HG02840 (cell line): ENCODE measurements around the gene UBE2F.
"Not testable (repeated sequence)": the region's sequence is repeated elsewhere in the genome, so short reads cannot be mapped to it uniquely, and the experiment has no call there.

Experiments
- ATAC-seq: cut with Tn5 transposase; IDR thresholded peaks from one replicate; pipeline ENCODE4 v1.9.1; 2021; ENCODE audit warnings: mild to moderate bottlenecking, moderate library complexity, moderate number of reproducible peaks; ENCODE audit not compliant: unreplicated experiment, low FRiP score

The UBE2F gene

GRCh38 chr2:238042090-238042489, 75.3 kb downstream of the UBE2F start:
- ATAC-seq = no peak

- no peak for ATAC-seq
Observed at GRCh38 chr2:238042849-238043584, 76.2 kb downstream of the UBE2F start.

GRCh38 chr2:238043851-238044250, 77.0 kb downstream of the UBE2F start:
- ATAC-seq = no peak

GRCh38 chr2:238045575-238045974, 78.8 kb downstream of the UBE2F start:
- ATAC-seq = no peak

GRCh38 chr2:238046725-238047270, 80.0 kb downstream of the UBE2F start:
- no peak for ATAC-seq

GRCh38 chr2:238053191-238053776, 86.5 kb downstream of the UBE2F start:
- no peak for ATAC-seq

GRCh38 chr2:238055841-238056240, 89.0 kb downstream of the UBE2F start:
- ATAC-seq = no peak

GRCh38 chr2:238057696-238058575, 91.1 kb downstream of the UBE2F start:
- ATAC-seq = not testable (repeated sequence)

- ATAC-seq = no peak
Observed at GRCh38 chr2:238059505-238059904, 92.7 kb downstream of the UBE2F start.

GRCh38 chr2:238060096-238060541, 93.3 kb downstream of the UBE2F start:
- ATAC-seq = no peak

GRCh38 chr2:238060542-238061314, 93.9 kb downstream of the UBE2F start, which contains the start of gene SCLY:
SCLY (plus strand) TSS chr2:238061001; CDS start chr2:238061055, 54 bp downstream.
- ATAC-seq = peak; percentile 87

- no peak for ATAC-seq
Observed at GRCh38 chr2:238061315-238062202, 94.7 kb downstream of the UBE2F start.

GRCh38 chr2:238063414-238064189, 96.8 kb downstream of the UBE2F start:
- no peak for ATAC-seq

- no peak for ATAC-seq
Observed at GRCh38 chr2:238064376-238064775, 97.6 kb downstream of the UBE2F start.

- no peak for ATAC-seq
Observed at GRCh38 chr2:238065071-238065846, 98.4 kb downstream of the UBE2F start.

- no peak for ATAC-seq
Observed at GRCh38 chr2:238066218-238066617, 99.4 kb downstream of the UBE2F start.

- not testable (repeated sequence) for ATAC-seq
Observed at GRCh38 chr2:238066718-238067117, 99.9 kb downstream of the UBE2F start.
